AG10803 (cell line): ENCODE results near the gene COX19.

Source experiments
- DNase-seq: peaks from one replicate; pipeline ENCODE4 v3.0.0; 2010; ENCODE audit warnings: low read depth
- H3K4me3 ChIP-seq: 2 replicates; pipeline ENCODE4 v1.5.1; 2011; ENCODE audit warnings: mild to moderate bottlenecking, low read length, control low read depth
- TF ChIP-seq, protein P1 (sequence below): conservative IDR thresholded peaks from 2 replicates; pipeline ENCODE4 v1.5.1; 2011; ENCODE audit warnings: mild to moderate bottlenecking, low read length, control low read depth, inconsistent platforms

Gene COX19

DNA sequence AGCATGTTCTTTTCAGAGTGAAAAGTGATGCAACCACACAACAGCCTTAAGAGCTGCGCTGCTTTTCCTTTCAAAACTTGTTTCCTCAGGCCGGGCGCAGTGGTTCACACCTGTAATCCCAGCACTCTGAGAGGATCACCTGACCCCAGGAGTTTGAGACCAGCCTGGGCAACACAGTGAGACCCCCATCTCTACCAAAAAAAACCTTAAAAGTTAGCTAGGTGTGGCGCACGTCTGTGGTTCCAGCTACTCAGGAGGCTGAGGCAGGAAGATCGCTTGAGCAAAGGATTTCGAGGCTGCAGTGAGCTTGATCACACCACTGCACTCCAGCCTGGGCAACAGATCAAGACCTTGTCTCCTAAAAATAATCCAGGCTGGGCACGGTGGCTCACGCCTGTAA, 2.0 kb downstream of the COX19 start:
- H3K4me3 ChIP-seq, result no peak overlapping the region
- no peak for DNase-seq
- TF ChIP-seq, protein P1, sequence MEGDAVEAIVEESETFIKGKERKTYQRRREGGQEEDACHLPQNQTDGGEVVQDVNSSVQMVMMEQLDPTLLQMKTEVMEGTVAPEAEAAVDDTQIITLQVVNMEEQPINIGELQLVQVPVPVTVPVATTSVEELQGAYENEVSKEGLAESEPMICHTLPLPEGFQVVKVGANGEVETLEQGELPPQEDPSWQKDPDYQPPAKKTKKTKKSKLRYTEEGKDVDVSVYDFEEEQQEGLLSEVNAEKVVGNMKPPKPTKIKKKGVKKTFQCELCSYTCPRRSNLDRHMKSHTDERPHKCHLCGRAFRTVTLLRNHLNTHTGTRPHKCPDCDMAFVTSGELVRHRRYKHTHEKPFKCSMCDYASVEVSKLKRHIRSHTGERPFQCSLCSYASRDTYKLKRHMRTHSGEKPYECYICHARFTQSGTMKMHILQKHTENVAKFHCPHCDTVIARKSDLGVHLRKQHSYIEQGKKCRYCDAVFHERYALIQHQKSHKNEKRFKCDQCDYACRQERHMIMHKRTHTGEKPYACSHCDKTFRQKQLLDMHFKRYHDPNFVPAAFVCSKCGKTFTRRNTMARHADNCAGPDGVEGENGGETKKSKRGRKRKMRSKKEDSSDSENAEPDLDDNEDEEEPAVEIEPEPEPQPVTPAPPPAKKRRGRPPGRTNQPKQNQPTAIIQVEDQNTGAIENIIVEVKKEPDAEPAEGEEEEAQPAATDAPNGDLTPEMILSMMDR, result no peak

- no peak for DNase-seq
- TF ChIP-seq, protein P1, result no peak
- no peak overlapping the region for H3K4me3 ChIP-seq
Measured at GRCh38 chr7:972676-973309, 2.6 kb downstream of the COX19 start.

DNA sequence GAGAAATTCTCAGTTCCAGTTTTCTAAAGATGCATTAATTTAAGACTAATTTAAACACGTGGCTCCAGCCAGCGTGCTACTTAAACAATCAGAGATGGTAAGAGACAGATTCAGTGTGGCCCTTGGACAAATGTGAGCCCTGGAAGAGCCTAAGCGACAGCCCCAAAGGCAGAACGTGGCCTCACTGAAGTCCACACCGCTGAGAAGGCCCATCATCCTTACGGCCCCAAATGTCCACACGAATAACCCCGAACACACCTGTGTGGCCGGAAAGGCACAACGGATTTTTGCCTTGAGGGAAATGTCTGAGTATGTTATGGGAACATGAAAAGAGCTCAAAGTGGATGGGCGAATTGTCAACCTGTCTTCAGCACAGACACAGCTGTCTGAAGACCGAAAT, 3.2 kb downstream of the COX19 start:
- no peak for DNase-seq
- TF ChIP-seq, protein P1, result no peak
- H3K4me3 ChIP-seq, result no peak overlapping the region

DNA sequence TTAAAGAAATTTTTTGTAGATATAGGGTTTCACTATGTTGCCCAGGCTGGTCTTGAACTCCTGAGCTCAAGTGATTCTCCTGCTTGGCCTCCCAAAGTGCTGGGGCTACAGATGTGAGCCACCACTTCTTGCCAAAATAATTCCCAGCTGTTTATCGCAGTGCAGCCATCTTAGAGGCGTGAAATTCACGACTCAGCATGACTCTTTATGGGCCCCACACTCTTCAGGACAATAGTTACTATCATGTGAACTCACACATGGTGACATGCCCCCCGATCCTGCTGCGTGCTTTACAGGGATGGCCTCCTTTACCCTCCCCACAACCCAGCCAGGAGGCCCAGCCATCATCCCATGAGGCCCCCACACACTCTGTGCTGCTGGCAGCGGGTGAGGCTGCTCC, 4.6 kb downstream of the COX19 start:
- H3K4me3 ChIP-seq, result no peak overlapping the region
- TF ChIP-seq, protein P1, result no peak
- no peak for DNase-seq

DNA sequence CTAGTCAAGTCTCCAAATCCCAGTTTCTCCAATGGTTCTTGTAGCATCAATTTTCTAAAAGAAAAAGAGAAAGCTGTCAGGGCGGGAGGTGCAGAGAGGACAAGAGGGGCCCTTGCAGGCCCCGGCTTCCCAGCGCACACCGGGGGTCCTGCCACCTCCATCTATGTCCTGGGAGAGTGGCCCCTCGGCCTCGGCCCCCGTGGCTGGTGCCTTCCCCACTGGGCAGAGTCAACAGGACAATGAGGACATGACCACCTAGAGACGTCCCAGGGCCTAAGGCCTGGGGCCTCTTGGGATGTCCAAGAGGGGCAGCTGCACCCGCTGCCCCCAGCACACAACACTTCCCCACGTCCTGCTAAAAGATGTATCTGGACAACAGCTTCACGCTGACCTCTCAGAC, 5.9 kb downstream of the COX19 start:
- H3K4me3 ChIP-seq, result no peak overlapping the region
- TF ChIP-seq, protein P1, result no peak
- no peak for DNase-seq

DNA sequence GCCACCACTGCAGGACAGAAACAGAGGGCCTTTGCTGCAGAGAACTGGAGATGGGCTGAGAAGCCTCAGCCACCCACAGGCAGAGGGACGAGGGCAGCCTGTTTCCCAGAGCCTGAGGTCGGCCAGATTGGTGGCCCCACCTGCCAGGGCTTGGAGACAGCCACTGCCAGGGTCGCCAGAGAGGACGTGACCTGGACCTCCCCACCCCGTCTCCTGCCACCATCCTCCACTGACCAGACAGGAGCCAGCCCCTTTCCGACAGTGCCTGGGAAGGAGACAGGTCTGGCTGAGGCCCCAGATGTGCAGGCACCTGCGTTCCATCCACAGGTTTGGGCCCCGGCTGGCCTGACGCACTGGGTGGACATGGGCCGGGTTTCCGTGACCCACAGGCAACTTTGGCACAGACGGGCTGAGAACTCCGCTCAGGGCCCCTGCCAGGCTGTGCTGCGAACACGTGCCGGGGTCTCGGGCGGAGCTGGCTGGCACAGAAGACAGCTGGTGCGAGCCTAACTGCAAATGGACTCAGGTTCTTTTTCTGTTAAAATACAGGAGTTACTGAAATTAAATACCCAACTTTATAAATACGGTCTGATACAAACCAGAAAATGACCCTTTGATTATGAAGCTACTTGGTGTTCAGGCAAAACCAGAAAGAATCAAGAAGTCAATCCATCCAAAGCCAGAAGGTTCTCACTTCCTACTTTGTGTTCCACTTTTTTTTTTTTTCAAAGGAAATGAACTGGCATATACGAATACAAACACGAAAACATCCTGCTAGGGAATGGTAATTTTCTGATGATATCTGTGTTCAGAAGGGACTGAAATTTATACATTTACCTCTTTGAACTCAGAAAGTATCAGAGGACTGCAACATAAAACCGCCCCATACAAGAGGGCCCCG, 6.9 kb downstream of the COX19 start:
- no peak overlapping the region for H3K4me3 ChIP-seq
- TF ChIP-seq, protein P1, result no peak
- no peak for DNase-seq
